Right lung (tissue), 5 donors: ENCODE measurements around the gene PWP1. TPM values are rescaled to one million over a fixed set of nuclear protein-coding genes. Genes with fewer than 3 reads are reported as not detected.
"Not testable (repeated sequence)": the region's sequence is repeated elsewhere in the genome, so short reads cannot be mapped to it uniquely, and the experiment has no call there.

Experiments
- DNase-seq, 2 donors: peaks; one replicate each; pipeline ENCODE4 v3.0.0-alpha.2; 2013
- polyA plus RNA-seq, 5 donors: library from polyadenylated mRNA; unstranded; fragments of 120-200 nt; gene quantifications; one replicate each; pipeline versions ENCODE4 v1.2.1 to v1.2.3, GENCODE V29; 2013; ENCODE audit warnings: inconsistent platforms in 1 of 5, low replicate concordance in 1 of 5; ENCODE audit not compliant: insufficient read length in 5 of 5, insufficient read depth in 1 of 5

PWP1 gene
- polyA plus RNA-seq, 5 donors: 46.6 to 66.8 (median 58.4) TPM

- no peak for DNase-seq
Observed at GRCh38 chr12:107663277-107663676, 22.3 kb upstream of the PWP1 start.

GRCh38 chr12:107666009-107666408 is 19.6 kb upstream of the PWP1 start:
- no peak for DNase-seq

GRCh38 chr12:107667464-107667863 is 18.1 kb upstream of the PWP1 start:
- no peak for DNase-seq

GRCh38 chr12:107668320-107669098 is 17.1 kb upstream of the PWP1 start:
- no peak for DNase-seq

GRCh38 chr12:107669946-107670345 is 15.7 kb upstream of the PWP1 start:
- DNase-seq: no peak

- DNase-seq: no peak
Observed at GRCh38 chr12:107670999-107671643, 14.5 kb upstream of the PWP1 start.

- DNase-seq: no peak
Observed at GRCh38 chr12:107677671-107678070, 7.9 kb upstream of the PWP1 start.

- DNase-seq: no peak
Observed at GRCh38 chr12:107679336-107679735, 6.3 kb upstream of the PWP1 start.

- DNase-seq: no peak
Observed at GRCh38 chr12:107681455-107681835, 4.2 kb upstream of the PWP1 start.

GRCh38 chr12:107681836-107682820 is 3.5 kb upstream of the PWP1 start:
- no peak for DNase-seq

GRCh38 chr12:107684029-107684795 is 1.4 kb upstream of the PWP1 start:
- DNase-seq: no peak

GRCh38 chr12:107684990-107685359 is 624 bp upstream of the PWP1 start:
- DNase-seq: peak; percentile 20

GRCh38 chr12:107695772-107696171 is 10.2 kb downstream of the PWP1 start:
- not testable (repeated sequence) for DNase-seq

- no peak for DNase-seq
Observed at GRCh38 chr12:107702106-107702505, 16.5 kb downstream of the PWP1 start.

- no peak for DNase-seq
Observed at GRCh38 chr12:107704041-107704440, 18.4 kb downstream of the PWP1 start.

- DNase-seq: not testable (repeated sequence)
Observed at GRCh38 chr12:107705522-107705921, 19.9 kb downstream of the PWP1 start.

GRCh38 chr12:107715780-107716179 is 30.2 kb downstream of the PWP1 start:
- DNase-seq: no peak

- DNase-seq: no peak
Observed at GRCh38 chr12:107718606-107719005, 33.0 kb downstream of the PWP1 start.

- DNase-seq: not testable (repeated sequence)
Observed at GRCh38 chr12:107727327-107727726, 41.7 kb downstream of the PWP1 start.

GRCh38 chr12:107727742-107728141 is 42.1 kb downstream of the PWP1 start:
- not testable (repeated sequence) for DNase-seq

- DNase-seq: no peak
Observed at GRCh38 chr12:107730618-107731341, 45.2 kb downstream of the PWP1 start.
